ENCODE measurements around the gene PAPSS2.

PAPSS2 gene

DNA sequence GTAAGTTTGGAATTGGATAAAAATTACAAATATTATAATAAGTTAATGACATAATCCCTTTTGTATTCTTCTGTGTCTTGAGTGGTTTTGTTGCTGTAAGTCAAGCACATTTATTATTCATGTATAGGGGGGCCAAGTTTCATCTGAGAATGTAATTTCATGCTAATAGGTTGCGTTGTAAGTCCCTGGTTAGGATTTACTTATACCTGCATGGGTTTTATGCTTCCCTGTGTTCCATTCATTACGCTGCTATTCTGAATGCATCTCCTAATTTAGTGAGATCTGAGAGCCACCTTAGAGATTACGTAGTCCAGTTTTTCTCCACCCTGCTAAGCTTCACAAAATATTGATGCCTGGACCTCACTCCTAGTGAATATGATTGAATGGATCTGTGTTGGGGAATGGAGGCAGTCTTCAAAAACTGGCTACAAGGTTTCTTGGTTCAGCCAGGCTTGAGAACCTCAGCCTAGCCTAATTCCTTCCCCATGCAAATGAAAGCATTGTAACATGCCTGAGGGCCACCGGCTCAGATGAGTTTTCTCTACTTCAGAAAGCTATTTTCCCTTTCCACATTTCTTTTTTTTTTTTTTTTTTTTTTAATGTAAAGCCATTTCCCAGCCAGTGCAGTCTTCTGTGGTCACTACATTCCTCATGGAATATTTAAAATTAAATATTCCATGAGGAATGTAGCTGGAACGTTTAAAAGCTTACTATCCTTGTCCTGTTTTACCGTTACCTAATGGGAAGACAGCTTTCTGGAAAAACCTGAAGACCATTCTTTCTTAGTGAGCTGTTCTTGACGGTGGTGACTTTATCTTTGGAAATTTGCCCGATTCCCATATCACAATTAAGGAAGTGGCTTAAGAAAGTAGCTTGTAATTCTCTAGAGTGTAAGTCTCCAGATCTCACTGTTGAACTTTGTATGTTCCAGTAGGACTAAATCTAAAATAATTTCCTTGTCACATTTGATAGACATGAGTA is 16.0 kb downstream of the PAPSS2 start:
- no peaks in the 10 kb centered on the region for H3K4me1 Mint-ChIP-seq
- no peaks in the 10 kb centered on the region for H3K36me3 Mint-ChIP-seq (ENCODE audit: low read depth)
- no peaks in the 10 kb centered on the region for H3K9me3 Mint-ChIP-seq
- H3K27ac Mint-ChIP-seq: no peak overlapping the region
- TF ChIP-seq, protein P1, sequence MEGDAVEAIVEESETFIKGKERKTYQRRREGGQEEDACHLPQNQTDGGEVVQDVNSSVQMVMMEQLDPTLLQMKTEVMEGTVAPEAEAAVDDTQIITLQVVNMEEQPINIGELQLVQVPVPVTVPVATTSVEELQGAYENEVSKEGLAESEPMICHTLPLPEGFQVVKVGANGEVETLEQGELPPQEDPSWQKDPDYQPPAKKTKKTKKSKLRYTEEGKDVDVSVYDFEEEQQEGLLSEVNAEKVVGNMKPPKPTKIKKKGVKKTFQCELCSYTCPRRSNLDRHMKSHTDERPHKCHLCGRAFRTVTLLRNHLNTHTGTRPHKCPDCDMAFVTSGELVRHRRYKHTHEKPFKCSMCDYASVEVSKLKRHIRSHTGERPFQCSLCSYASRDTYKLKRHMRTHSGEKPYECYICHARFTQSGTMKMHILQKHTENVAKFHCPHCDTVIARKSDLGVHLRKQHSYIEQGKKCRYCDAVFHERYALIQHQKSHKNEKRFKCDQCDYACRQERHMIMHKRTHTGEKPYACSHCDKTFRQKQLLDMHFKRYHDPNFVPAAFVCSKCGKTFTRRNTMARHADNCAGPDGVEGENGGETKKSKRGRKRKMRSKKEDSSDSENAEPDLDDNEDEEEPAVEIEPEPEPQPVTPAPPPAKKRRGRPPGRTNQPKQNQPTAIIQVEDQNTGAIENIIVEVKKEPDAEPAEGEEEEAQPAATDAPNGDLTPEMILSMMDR (IDR thresholded peaks at IDR 0.05; ENCODE audit: unreplicated experiment in 3 of 3): no peak
- no peaks in the 10 kb centered on the region for H3K27me3 Mint-ChIP-seq (ENCODE audit: low read depth)
- H3K4me3 Mint-ChIP-seq: no peak overlapping the region

- no peak overlapping the region for H3K4me3 Mint-ChIP-seq
- no peaks in the 10 kb centered on the region for H3K27me3 Mint-ChIP-seq (ENCODE audit: low read depth)
- no peaks in the 10 kb centered on the region for H3K36me3 Mint-ChIP-seq (ENCODE audit: low read depth)
- H3K9me3 Mint-ChIP-seq: no peaks in the 10 kb centered on the region
- TF ChIP-seq, protein P1 (IDR thresholded peaks at IDR 0.05; ENCODE audit: unreplicated experiment in 3 of 3): no peak
- no peaks in the 10 kb centered on the region for H3K4me1 Mint-ChIP-seq
- H3K27ac Mint-ChIP-seq: no peak overlapping the region
These were observed 17.9 kb downstream of the PAPSS2 start for GRCh38 chr10:87677595-87677994.

- TF ChIP-seq, protein P1 (IDR thresholded peaks at IDR 0.05; ENCODE audit: unreplicated experiment in 3 of 3): no peak
- Mint-ChIP-seq H3K4me1 (no peaks in the 10 kb centered on the region), H3K36me3 (ENCODE audit: low read depth) (no peaks in the 10 kb centered on the region), H3K27me3 (ENCODE audit: low read depth) (no peaks in the 10 kb centered on the region), H3K9me3 (no peaks in the 10 kb centered on the region), H3K4me3 (no peak overlapping the region), H3K27ac (no peak overlapping the region)
These were observed 18.6 kb downstream of the PAPSS2 start for GRCh38 chr10:87678302-87678701.

- TF ChIP-seq, protein P1 (IDR thresholded peaks at IDR 0.05; ENCODE audit: unreplicated experiment in 3 of 3): no peak
- H3K4me3 Mint-ChIP-seq: no peak overlapping the region
- no peaks in the 10 kb centered on the region for H3K36me3 Mint-ChIP-seq (ENCODE audit: low read depth)
- no peak overlapping the region for H3K27ac Mint-ChIP-seq
- no peaks in the 10 kb centered on the region for H3K27me3 Mint-ChIP-seq (ENCODE audit: low read depth)
- no peaks in the 10 kb centered on the region for H3K9me3 Mint-ChIP-seq
- H3K4me1 Mint-ChIP-seq: no peaks in the 10 kb centered on the region
These were observed 23.7 kb downstream of the PAPSS2 start for GRCh38 chr10:87683356-87683755.

GRCh38 chr10:87684001-87684638 is 24.4 kb downstream of the PAPSS2 start:
- Mint-ChIP-seq H3K4me1 (no peaks in the 10 kb centered on the region), H3K9me3 (no peaks in the 10 kb centered on the region), H3K27ac (no peak overlapping the region), H3K36me3 (ENCODE audit: low read depth) (no peaks in the 10 kb centered on the region), H3K27me3 (ENCODE audit: low read depth) (no peaks in the 10 kb centered on the region), H3K4me3 (no peak overlapping the region)
- TF ChIP-seq, protein P1 (IDR thresholded peaks at IDR 0.05; ENCODE audit: unreplicated experiment in 3 of 3): no peak
